ENCODE data around the gene SNX5. TPM values are rescaled to one million over a fixed set of nuclear protein-coding genes. Genes with fewer than 3 reads are reported as not detected.

The SNX5 gene
- total and polyA plus RNA-seq, 2 of the 13 experiments (the other 11 are each of a cell fraction or from before 2014, with no cell fraction given), result 664 to 1,040 TPM

GRCh38 chr20:17950670-17951069 lies 17.9 kb downstream of the SNX5 start:
- peak in 1 of 2 experiments; percentile 36; a peak in 1 of 4 replicates for TF ChIP-seq POLR2A (IDR thresholded peaks at IDR 0.05; ENCODE audit: insufficient read depth in 1 of 2, low read depth in 2 of 2, low read length in 2 of 2)
- TF ChIP-seq POLR2G (IDR thresholded peaks at IDR 0.05; ENCODE audit: low read depth, low read length), result peak; percentile 39; the same call in 1 of the 2 replicates
- TF ChIP-seq ZNF230 (CRISPR knock-in tag; IDR thresholded peaks at IDR 0.05), result no peak
- TF ChIP-seq RBM22 (optimal IDR thresholded peaks at IDR 0.05; ENCODE audit: low read length), result peak; percentile 99
- no peak for TF ChIP-seq NRL (CRISPR knock-in tag; IDR thresholded peaks at IDR 0.05; ENCODE audit: borderline replicate concordance)
- peak; percentile 41; the same call in 1 of the 2 replicates for TF ChIP-seq POLR2AphosphoS5 (IDR thresholded peaks at IDR 0.05; ENCODE audit: low read depth, low read length)
- intact Hi-C loops (cut with micrococcal nuclease; ENCODE audit: unreplicated experiment), result no loop called here
- no peaks in the 10 kb centered on the region for H3K9me3 ChIP-seq (ENCODE audit: low read length)
- WGBS (ENCODE audit: low lambda C conversion rate), result 97% methylated on average over 6 of the region's 6 CpGs
- POLR2A ChIA-PET, result no interaction called here
- DNase-seq (ENCODE audit: low spot score) (no peak), ATAC-seq (no peak), FAIRE-seq (no peak)
- no peak overlapping the region for H3K9ac ChIP-seq (ENCODE audit: insufficient read depth, low read depth, low read length)
- no TSS peak for BruUV-seq (replicated peaks)
- peaks cover 41% of the 10 kb centered on the region for H4K20me1 ChIP-seq (ENCODE audit: insufficient read depth, low read length)
- no peak overlapping the region for H3K4me3 ChIP-seq (replicated peaks in 1 of 3; ENCODE audit: insufficient read depth in 1 of 3, low read depth in 2 of 3, low read length in 3 of 3)
- in situ Hi-C loops (cut with HindIII; ENCODE audit: extremely low pct_ligation_motif_present, low pct_unique_long_range_greater_than_20kb), result no loop called here
- H3K27me3 ChIP-seq (ENCODE audit: control insufficient read depth in 1 of 2, insufficient read depth in 2 of 2, low read length in 2 of 2), result no peaks in the 10 kb centered on the region
- H3K4me1 ChIP-seq (ENCODE audit: insufficient read depth, low read length), result peaks cover 34% of the 10 kb centered on the region
- peaks cover 68 to 99% of the 10 kb centered on the region in 2 experiments for H3K36me3 ChIP-seq (replicated peaks in 1 of 2; ENCODE audit: control insufficient read depth in 1 of 2, insufficient read depth in 2 of 2, low read length in 2 of 2)
- no peak overlapping the region for H3K4me2 ChIP-seq (ENCODE audit: low read depth, low read length)
- no peak overlapping the region for H2AFZ ChIP-seq (ENCODE audit: low read length)
- CTCF ChIA-PET (ENCODE audit: low intra/inter-chr PET ratio, low total read pairs), result no interaction called here
- peaks cover 84% of the 10 kb centered on the region for H3K79me2 ChIP-seq (ENCODE audit: insufficient read depth, low read length)
- no peak overlapping the region for H3K27ac ChIP-seq (ENCODE audit: extremely low read length, insufficient read depth, low read length)

GRCh38 chr20:17949899-17950298 lies 18.7 kb downstream of the SNX5 start:
- H3K27me3 ChIP-seq (ENCODE audit: control insufficient read depth in 1 of 2, insufficient read depth in 2 of 2, low read length in 2 of 2), result no peaks in the 10 kb centered on the region
- H3K27ac ChIP-seq (ENCODE audit: extremely low read length, insufficient read depth, low read length), result no peak overlapping the region
- H3K9me3 ChIP-seq (ENCODE audit: low read length), result no peaks in the 10 kb centered on the region
- WGBS (ENCODE audit: low lambda C conversion rate), result 98% methylated on average over 4 of the region's 4 CpGs
- BruUV-seq (replicated peaks), result no TSS peak
- FAIRE-seq, result no peak
- H3K79me2 ChIP-seq (ENCODE audit: insufficient read depth, low read length), result peaks cover 82% of the 10 kb centered on the region
- H2AFZ ChIP-seq (ENCODE audit: low read length), result no peak overlapping the region
- H3K36me3 ChIP-seq (replicated peaks in 1 of 2; ENCODE audit: control insufficient read depth in 1 of 2, insufficient read depth in 2 of 2, low read length in 2 of 2), result peaks cover 70 to 99% of the 10 kb centered on the region in 2 experiments
- POLR2A ChIA-PET, result interaction anchor here (1.1 to 1.3 kb wide), 2 partner anchors 12 to 268 kb away, joined by 3 read pairs; partner anchors contain the start of gene RRBP1
- no peak for ATAC-seq
- CTCF ChIA-PET (ENCODE audit: low intra/inter-chr PET ratio, low total read pairs), result no interaction called here
- peaks cover 37% of the 10 kb centered on the region for H4K20me1 ChIP-seq (ENCODE audit: insufficient read depth, low read length)
- intact Hi-C loops (cut with micrococcal nuclease; ENCODE audit: unreplicated experiment), result no loop called here
- H3K4me1 ChIP-seq (ENCODE audit: insufficient read depth, low read length), result peaks cover 27% of the 10 kb centered on the region
- H3K4me2 ChIP-seq (ENCODE audit: low read depth, low read length), result no peak overlapping the region
- in situ Hi-C loops (cut with HindIII; ENCODE audit: extremely low pct_ligation_motif_present, low pct_unique_long_range_greater_than_20kb), result no loop called here
- H3K9ac ChIP-seq (ENCODE audit: insufficient read depth, low read depth, low read length), result no peak overlapping the region
- no peak overlapping the region for H3K4me3 ChIP-seq (replicated peaks in 1 of 3; ENCODE audit: insufficient read depth in 1 of 3, low read depth in 2 of 3, low read length in 3 of 3)
- no peak for DNase-seq (ENCODE audit: low spot score)
- TF ChIP-seq HINFP (CRISPR knock-in tag; IDR thresholded peaks at IDR 0.05; ENCODE audit: low read depth) (no peak), KIAA2018 (CRISPR knock-in tag; IDR thresholded peaks at IDR 0.05; ENCODE audit: borderline replicate concordance) (no peak), ZNF569 (CRISPR knock-in tag; IDR thresholded peaks at IDR 0.05; ENCODE audit: borderline replicate concordance) (no peak)
